NCI-H1436 treated with DMSO at 0.1 percent for 48 hours (cell line): ENCODE data around the gene ZDHHC14.
"Not testable (repeated sequence)": the region's sequence is repeated elsewhere in the genome, so short reads cannot be mapped to it uniquely, and the experiment has no call there.

Source experiments
- DNase-seq: peaks from one replicate; lab custom pipeline; 2025; lab: John Stamatoyannopoulos, UW

ZDHHC14 gene

GRCh38 chr6:157688960-157689599, 308.1 kb downstream of the ZDHHC14 start:
- DNase-seq, result no peak

- DNase-seq, result no peak
Observed at GRCh38 chr6:157689875-157690274, 308.9 kb downstream of the ZDHHC14 start.

GRCh38 chr6:157690441-157691210, 309.6 kb downstream of the ZDHHC14 start:
- no peak for DNase-seq

GRCh38 chr6:157691621-157692020, 310.6 kb downstream of the ZDHHC14 start:
- DNase-seq, result not testable (repeated sequence)

- DNase-seq, result no peak
Observed at GRCh38 chr6:157693867-157694266, 312.9 kb downstream of the ZDHHC14 start.

GRCh38 chr6:157695301-157696040, 314.5 kb downstream of the ZDHHC14 start:
- DNase-seq, result no peak

- no peak for DNase-seq
Observed at GRCh38 chr6:157699777-157700636, 319.0 kb downstream of the ZDHHC14 start.

GRCh38 chr6:157706351-157706750, 325.4 kb downstream of the ZDHHC14 start:
- not testable (repeated sequence) for DNase-seq

- no peak for DNase-seq
Observed at GRCh38 chr6:157706883-157707282, 325.9 kb downstream of the ZDHHC14 start.

- DNase-seq, result no peak
Observed at GRCh38 chr6:157707576-157707975, 326.6 kb downstream of the ZDHHC14 start.

- DNase-seq, result no peak
Observed at GRCh38 chr6:157708239-157708638, 327.2 kb downstream of the ZDHHC14 start.

GRCh38 chr6:157708933-157709332, 327.9 kb downstream of the ZDHHC14 start:
- DNase-seq, result no peak

GRCh38 chr6:157709555-157709954, 328.6 kb downstream of the ZDHHC14 start:
- DNase-seq, result no peak

GRCh38 chr6:157710604-157711003, 329.6 kb downstream of the ZDHHC14 start:
- DNase-seq, result no peak

- DNase-seq, result no peak
Observed at GRCh38 chr6:157711060-157711459, 330.1 kb downstream of the ZDHHC14 start.

- no peak for DNase-seq
Observed at GRCh38 chr6:157712585-157713295, 331.8 kb downstream of the ZDHHC14 start.

- no peak for DNase-seq
Observed at GRCh38 chr6:157713451-157714152, 332.6 kb downstream of the ZDHHC14 start.

- DNase-seq, result no peak
Observed at GRCh38 chr6:157714153-157714490, 333.1 kb downstream of the ZDHHC14 start.

GRCh38 chr6:157715728-157716164, 334.8 kb downstream of the ZDHHC14 start:
- DNase-seq, result no peak

- DNase-seq, result peak; percentile 25
Observed at GRCh38 chr6:157716251-157716995, 335.4 kb downstream of the ZDHHC14 start.
